ENCODE data around the gene TEAD1.

Gene TEAD1

GRCh38 chr11:12764187-12764914 is 90.1 kb downstream of the TEAD1 start:
- DNase-seq (ENCODE audit: low read depth) = no peak

- DNase-seq (ENCODE audit: low read depth) = no peak
Observed at GRCh38 chr11:12765428-12765827, 91.2 kb downstream of the TEAD1 start.

GRCh38 chr11:12767027-12767426 is 92.8 kb downstream of the TEAD1 start:
- DNase-seq (ENCODE audit: low read depth) = no peak

- DNase-seq (ENCODE audit: low read depth) = no peak
Observed at GRCh38 chr11:12767577-12767976, 93.4 kb downstream of the TEAD1 start.

DNA sequence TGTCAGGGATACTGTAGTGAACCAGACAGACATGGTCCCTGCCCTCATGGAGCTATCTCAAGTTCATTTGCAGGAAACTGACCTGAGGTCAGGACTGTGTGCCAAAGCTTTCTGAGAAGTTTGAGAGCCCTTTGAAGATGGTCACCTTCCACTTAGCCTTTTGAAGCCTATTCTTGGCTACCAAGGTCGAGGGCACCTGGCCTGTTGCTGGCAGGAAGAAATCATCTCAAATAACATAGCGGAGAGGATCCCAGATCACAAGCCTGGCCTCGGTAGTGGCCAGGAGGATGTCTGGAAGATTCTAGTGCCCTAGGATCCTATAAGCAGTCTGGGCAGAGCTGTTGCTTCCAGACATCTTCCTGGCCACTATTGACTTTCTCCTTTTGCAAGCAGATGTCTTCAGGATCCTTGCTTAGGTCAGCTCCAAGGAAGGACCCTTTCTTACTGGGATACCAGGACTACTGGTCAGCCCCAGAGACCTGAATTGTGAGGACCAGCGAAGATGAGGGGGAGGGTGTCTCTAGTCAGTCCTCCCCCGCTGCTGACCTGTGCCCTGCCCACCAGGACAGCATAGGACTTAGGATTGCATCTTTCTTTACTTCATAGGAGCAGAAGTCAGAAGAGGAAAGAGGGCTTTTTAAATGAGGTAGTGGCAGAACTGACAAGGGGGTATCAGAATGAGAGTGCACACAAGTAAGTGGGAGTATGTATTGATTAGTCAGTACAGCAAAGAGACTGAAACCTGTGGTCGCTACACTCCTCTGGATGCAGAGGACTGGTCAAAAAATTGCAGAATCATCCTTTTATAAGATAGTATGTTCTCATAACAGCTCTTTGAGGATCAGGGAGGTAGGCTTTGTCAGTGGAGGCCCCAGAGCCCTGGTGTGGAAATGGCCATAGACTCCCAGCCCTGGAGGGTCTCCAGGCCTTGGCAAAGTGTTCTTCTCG is 94.8 kb downstream of the TEAD1 start:
- DNase-seq (ENCODE audit: low read depth) = no peak

DNA sequence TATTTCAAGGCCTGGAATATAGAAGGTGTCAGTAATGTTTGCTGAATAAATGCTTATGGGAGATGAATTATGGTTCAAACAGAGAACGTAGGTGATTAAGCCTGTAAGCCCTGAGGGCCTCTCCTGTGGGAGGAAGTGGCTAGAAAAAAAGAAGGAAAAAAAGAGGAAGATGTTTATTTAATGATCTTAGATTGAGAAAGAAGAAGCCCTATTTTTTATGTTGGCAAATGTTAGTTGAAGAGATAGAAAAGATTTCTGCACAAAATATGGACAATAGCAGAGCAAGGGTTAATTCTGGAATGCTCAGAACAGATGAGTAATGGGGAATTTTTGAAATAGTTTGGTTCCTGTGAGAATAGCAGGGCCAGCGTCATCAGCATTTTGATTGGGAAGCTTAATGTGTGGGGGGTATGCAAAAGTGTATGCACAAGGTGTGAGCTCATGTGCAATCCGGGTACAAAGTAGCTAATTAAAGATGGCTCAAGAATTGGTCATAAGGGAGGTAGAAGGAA is 95.7 kb downstream of the TEAD1 start:
- peak; percentile 80 for DNase-seq (ENCODE audit: low read depth)

GRCh38 chr11:12770435-12770834 is 96.2 kb downstream of the TEAD1 start:
- DNase-seq (ENCODE audit: low read depth) = no peak

GRCh38 chr11:12770966-12771597 is 96.9 kb downstream of the TEAD1 start:
- DNase-seq (ENCODE audit: low read depth) = no peak

DNA sequence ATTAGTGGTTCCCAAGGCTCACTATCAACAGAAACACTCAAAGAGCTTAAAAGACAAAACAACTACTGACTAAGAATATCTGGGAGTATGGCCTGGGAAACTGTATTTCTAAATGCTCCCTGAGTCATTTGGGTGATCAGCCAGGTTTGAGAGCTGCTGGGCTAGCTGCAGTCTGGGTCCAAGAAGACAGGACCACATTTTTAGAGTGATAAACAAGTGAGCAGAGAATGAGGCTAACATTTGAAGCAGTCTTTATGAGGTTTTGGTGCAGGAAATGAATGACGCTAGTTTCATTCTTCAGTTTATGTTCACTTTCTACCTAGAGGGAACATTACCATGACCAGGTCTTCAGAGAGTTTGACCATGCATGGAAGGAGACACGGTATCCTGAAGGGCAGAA is 97.7 kb downstream of the TEAD1 start:
- DNase-seq (ENCODE audit: low read depth) = no peak

- no peak for DNase-seq (ENCODE audit: low read depth)
Observed at GRCh38 chr11:12772324-12772723, 98.1 kb downstream of the TEAD1 start.

DNA sequence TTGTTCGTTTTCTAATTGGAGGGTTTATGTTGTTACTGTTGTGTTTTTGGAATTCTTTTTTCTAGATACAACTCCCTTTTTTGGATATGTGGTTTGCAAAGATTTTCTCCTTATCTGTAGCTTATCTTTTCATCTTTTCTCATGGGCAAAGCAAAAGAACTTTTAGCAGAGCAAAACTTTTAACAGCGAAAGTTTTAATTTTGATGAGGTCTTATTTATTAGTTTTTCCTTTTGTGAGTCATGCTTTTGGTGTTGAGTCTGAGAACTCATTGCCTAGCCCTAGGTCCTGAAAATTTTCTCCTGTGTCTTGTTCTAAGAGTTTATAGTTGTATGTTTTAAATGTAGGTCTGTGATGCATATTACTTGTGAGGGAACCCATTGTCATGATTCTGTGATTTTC is 99.4 kb downstream of the TEAD1 start:
- DNase-seq (ENCODE audit: low read depth) = no peak

- no peak for DNase-seq (ENCODE audit: low read depth)
Observed at GRCh38 chr11:12775955-12776354, 101.7 kb downstream of the TEAD1 start.

DNA sequence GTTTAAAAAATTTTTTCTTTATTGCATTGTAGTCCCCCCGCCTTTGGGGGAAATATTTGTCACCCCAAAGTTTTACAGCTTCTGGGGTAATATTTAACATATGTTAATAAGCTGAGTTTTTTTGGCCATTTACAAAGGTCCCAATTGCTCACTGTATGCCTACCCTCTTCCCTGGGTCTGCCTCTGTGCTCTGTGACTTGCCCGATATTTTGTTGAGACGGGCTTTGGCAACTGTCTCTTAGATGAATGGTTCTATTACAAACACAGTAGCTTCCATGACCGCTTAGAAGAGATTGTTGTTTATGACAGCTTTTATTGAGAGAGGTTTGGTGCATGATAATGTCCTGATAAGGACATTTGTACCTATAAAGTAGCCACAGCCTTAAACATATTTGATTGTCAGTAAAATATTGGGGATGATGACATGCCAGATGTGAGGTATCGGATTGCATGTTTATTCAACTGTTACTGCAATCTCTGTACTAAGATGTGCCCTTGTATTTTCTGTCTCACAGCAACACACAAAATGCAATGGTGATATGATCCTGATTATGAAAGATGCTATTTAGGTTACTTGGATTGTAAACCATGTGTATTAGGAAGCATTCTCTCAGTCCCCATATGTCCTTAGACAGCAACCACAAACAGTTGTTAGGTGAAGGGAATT is 103.1 kb downstream of the TEAD1 start:
- no peak for DNase-seq (ENCODE audit: low read depth)

- no peak for DNase-seq (ENCODE audit: low read depth)
Observed at GRCh38 chr11:12778240-12778905, 104.2 kb downstream of the TEAD1 start.

DNA sequence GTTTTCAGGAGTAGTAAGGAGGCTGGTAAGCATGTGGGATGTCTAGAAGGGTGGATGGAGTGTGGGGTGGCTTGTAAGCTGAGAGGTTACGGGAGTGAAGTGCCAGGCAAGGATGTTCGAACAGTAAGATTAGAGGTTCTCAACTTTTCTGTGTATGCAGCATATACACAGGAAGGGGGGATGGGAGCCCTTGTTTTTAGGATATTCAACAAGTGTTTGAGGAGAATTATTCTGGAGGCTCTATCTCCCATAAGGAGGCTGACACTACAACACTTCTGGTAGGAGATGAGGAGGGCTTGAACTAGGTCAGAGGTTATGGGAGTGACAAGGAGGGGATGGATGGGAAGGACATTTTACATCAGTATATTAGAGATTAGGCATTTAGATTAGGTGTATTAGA is 109.5 kb downstream of the TEAD1 start:
- DNase-seq (ENCODE audit: low read depth) = no peak

DNA sequence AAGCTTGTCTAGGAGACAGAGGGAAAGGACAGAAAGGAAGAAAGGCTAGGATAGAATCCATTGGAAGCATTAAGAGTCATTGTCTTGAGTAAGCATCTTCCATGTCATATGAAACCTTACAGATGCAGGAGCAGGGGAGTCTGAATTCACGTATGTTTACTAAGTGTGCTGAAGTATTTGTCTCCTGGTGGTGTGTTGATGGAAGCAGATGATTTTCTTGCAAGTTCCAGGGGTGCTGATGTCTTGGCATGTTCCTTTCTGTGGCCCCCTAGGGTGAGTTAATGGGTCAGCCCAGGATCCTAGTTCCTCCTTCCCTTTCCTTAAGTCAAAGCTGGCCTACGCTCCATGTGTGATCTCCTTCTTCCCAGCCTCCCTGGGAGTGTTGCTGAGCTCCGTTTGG is 110.2 kb downstream of the TEAD1 start:
- DNase-seq (ENCODE audit: low read depth) = no peak

- no peak for DNase-seq (ENCODE audit: low read depth)
Observed at GRCh38 chr11:12784987-12785386, 110.8 kb downstream of the TEAD1 start.

- DNase-seq (ENCODE audit: low read depth) = no peak
Observed at GRCh38 chr11:12785901-12786300, 111.7 kb downstream of the TEAD1 start.

DNA sequence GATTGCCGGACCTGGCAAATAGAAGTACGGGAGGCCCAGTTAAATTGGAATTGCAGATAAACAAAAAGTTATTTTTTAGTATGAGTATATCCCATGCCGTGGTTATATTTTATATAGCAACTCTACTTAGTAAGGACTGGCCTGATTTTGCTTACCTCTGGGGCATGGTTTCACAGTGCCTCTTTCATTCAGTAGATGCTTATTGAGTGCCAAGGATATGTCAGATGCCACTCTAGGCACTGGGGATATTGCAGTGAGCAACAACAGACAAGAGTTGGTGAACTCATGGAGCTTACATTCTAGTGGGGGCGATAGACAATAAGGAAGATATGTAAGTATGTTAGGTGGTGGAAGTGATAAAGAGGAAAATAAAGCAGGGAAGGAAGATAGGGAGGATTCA is 112.2 kb downstream of the TEAD1 start:
- DNase-seq (ENCODE audit: low read depth) = no peak

- DNase-seq (ENCODE audit: low read depth) = no peak
Observed at GRCh38 chr11:12786891-12787290, 112.7 kb downstream of the TEAD1 start.

DNA sequence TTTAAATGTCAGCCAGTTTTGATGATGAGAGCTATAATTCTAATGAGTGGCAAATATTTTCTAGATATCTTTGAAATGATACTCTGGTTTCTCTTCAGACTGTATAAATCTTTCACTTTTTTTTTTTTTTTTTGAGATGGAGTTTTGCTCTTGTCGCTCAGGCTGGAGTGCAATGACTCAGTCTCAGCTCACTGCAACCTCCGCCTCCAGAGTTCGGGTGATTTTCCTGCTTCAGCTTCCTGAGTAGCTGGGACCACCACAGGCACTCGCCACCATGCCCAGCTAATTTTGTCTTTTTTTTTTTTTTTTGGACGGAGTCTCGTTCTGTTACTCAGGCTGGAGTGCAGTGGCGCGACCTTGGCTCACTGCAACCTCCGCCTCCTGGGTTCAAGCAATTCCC is 113.6 kb downstream of the TEAD1 start:
- DNase-seq (ENCODE audit: low read depth) = peak; percentile 53
